ENCODE data around the gene PARM1.

PARM1 gene

DNA sequence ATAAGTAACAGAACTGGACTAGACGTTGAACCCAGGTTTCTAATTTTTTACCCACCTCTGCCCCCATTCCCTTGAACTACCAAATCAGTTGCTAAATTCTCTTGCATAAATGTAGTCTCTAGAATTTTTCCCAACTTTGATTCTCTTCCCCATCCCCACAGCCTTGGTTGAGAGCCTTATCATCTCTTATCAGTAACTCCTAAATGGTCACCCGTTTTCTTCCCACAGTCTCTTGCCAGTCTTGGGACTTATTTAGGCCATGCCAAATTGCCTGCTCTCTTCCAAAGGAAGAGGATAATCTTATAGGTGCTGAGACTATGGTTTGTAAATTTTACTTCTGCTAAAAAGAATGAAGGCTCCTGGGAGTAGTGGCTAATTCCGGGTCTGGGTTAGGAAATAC, 13.3 kb downstream of the PARM1 start:
- DNase-seq (ENCODE audit: low spot score), result no peak
- in situ Hi-C loops (cut with MboI; ENCODE audit: low pct_unique_long_range_greater_than_20kb, low sequenced_read_pairs, unreplicated experiment), result no loop called here
- TF ChIP-seq, protein P1, sequence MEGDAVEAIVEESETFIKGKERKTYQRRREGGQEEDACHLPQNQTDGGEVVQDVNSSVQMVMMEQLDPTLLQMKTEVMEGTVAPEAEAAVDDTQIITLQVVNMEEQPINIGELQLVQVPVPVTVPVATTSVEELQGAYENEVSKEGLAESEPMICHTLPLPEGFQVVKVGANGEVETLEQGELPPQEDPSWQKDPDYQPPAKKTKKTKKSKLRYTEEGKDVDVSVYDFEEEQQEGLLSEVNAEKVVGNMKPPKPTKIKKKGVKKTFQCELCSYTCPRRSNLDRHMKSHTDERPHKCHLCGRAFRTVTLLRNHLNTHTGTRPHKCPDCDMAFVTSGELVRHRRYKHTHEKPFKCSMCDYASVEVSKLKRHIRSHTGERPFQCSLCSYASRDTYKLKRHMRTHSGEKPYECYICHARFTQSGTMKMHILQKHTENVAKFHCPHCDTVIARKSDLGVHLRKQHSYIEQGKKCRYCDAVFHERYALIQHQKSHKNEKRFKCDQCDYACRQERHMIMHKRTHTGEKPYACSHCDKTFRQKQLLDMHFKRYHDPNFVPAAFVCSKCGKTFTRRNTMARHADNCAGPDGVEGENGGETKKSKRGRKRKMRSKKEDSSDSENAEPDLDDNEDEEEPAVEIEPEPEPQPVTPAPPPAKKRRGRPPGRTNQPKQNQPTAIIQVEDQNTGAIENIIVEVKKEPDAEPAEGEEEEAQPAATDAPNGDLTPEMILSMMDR (IDR thresholded peaks at IDR 0.05; ENCODE audit: extremely low read depth, insufficient read depth, missing control alignments), result no peak

DNA sequence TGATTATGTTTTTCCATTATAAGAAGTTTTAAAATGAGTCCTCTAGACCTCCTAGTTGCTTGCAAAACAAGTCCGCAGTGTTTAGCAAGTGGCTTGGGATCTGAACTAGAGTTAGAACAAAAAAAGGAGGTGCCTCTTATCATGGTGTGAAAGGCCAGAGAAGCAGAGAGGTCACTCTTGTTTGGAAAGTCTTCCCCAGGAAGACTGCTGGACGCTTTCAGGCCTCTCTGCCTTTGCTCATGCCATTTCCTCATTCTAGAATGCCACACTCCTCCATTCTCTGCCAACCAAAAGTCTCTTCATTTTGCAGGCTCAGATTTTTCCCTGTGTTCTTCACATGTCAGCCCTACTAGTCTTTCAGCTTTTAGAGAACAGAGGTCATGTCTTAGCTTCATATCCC, 14.9 kb downstream of the PARM1 start:
- DNase-seq (ENCODE audit: low spot score), result no peak
- in situ Hi-C loops (cut with MboI; ENCODE audit: low pct_unique_long_range_greater_than_20kb, low sequenced_read_pairs, unreplicated experiment), result no loop called here
- TF ChIP-seq, protein P1 (IDR thresholded peaks at IDR 0.05; ENCODE audit: extremely low read depth, insufficient read depth, missing control alignments), result no peak

DNA sequence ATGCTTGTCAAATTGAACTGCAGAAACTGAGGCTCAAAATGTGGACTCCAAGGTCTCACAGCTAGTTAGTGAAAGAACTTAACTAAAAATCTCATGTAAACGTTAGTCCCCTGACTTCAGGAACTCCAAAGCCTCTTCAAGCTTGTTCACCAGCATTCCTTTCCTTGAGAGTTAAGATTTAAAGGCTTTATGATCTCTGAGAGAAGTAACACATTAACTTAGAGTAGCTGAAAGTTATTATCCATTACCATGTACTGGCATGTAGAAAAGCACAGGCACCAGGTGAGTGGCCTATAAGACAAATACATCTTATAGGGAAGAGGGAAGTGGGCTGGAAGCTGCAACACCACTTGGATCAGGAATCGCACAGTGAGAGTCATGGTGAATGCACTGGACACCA, 15.3 kb downstream of the PARM1 start:
- TF ChIP-seq, protein P1 (IDR thresholded peaks at IDR 0.05; ENCODE audit: extremely low read depth, insufficient read depth, missing control alignments), result no peak
- in situ Hi-C loops (cut with MboI; ENCODE audit: low pct_unique_long_range_greater_than_20kb, low sequenced_read_pairs, unreplicated experiment), result no loop called here
- DNase-seq (ENCODE audit: low spot score), result no peak

DNA sequence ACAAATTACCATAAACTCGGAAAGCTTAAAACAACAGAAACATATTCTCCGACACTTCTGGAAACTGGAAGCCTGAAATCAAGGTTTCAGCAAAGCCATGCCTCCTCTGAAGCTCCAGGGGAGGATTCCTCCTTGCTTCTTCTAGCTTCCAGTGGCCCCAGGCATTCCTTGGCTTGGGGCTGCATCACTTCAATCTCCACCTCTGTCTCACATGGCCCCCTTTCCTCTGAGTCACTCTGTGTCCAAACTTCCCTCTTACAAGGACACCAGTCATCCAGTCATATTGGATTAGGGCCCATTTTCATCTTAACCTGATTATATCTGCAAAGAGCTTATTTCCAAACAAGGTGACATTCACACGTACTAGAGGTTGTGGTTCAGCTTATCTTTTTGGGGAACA, 17.3 kb downstream of the PARM1 start:
- TF ChIP-seq, protein P1 (IDR thresholded peaks at IDR 0.05; ENCODE audit: extremely low read depth, insufficient read depth, missing control alignments), result no peak
- DNase-seq (ENCODE audit: low spot score), result no peak
- in situ Hi-C loops (cut with MboI; ENCODE audit: low pct_unique_long_range_greater_than_20kb, low sequenced_read_pairs, unreplicated experiment), result no loop called here

DNA sequence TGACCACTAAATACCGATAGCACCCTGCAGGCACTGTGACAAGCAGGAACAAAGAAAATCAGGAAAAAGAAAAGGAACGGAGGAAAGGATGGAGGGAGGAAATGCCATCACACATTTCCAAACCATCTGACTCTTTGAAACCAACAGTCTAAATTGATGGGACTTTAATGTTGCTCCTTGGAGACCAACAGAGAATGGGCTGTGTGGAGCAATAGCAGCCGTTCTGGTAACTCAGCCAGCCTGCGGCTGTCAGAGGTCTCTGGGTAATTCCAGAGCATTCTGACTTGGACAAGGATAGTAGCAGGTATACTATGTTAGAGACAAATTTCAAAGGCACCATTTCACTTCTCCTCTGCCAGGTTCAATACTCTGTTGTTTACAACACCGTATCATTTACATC, 18.0 kb downstream of the PARM1 start:
- TF ChIP-seq, protein P1 (IDR thresholded peaks at IDR 0.05; ENCODE audit: extremely low read depth, insufficient read depth, missing control alignments), result no peak
- in situ Hi-C loops (cut with MboI; ENCODE audit: low pct_unique_long_range_greater_than_20kb, low sequenced_read_pairs, unreplicated experiment), result no loop called here
- DNase-seq (ENCODE audit: low spot score), result no peak

DNA sequence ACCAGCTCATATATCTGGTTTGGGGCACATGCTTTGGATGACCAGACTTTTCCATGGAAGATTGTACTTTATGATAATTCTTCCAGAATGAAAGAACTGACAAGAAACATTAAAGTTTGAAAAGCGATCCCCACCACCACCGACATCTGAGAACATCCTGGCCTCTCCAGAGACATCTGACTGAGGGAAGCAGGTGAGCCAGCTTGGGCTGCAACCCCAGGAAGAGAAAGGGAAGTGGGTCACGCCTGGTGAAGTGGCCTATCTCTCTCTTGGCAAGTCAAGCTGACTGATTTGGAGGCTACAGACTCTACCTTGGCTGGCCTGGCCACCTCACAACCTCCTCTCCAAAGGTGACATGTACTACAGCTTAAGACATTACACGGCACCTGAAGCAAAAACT, 20.7 kb downstream of the PARM1 start:
- in situ Hi-C loops (cut with MboI; ENCODE audit: low pct_unique_long_range_greater_than_20kb, low sequenced_read_pairs, unreplicated experiment), result no loop called here
- TF ChIP-seq, protein P1 (IDR thresholded peaks at IDR 0.05; ENCODE audit: extremely low read depth, insufficient read depth, missing control alignments), result no peak
- no peak for DNase-seq (ENCODE audit: low spot score)

DNA sequence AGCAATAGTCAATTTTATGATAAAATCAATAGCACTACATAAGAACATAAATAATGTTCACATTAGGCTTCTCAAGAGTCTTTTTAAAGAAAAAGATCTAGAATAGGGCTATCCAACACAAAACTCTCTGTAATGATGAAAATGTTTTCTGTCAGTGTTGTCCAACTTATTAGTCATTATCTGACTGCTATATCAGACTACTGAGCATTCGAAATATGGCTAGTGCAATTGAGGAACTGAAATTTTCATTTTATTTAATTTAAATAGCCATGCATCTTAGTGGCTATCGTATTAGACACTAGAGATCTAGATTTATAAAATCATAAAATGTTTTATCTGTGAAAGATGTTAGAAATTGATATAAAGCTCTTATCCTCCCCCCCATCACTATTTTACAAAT, 26.0 kb downstream of the PARM1 start:
- in situ Hi-C loops (cut with MboI; ENCODE audit: low pct_unique_long_range_greater_than_20kb, low sequenced_read_pairs, unreplicated experiment), result no loop called here
- TF ChIP-seq, protein P1 (IDR thresholded peaks at IDR 0.05; ENCODE audit: extremely low read depth, insufficient read depth, missing control alignments), result no peak
- DNase-seq (ENCODE audit: low spot score), result no peak
